HepG2 (cell line): Measurements from ENCODE around the gene ZMIZ1.

ENCODE experiments used
- CTCF ChIP-seq: sonication (generic); formaldehyde crosslinking; IDR thresholded peaks from 2 replicates; pipeline ENCODE4 v1.5.0; 2020; ENCODE audit warnings: mild to moderate bottlenecking, missing genetic modification reagents, moderate library complexity
- ZNF614 ChIP-seq: IDR thresholded peaks from 2 replicates; pipeline ENCODE4 v1.6.1; 2018; ENCODE audit warnings: missing biosample characterization, missing genetic modification reagents, inconsistent platforms, borderline replicate concordance

DNA sequence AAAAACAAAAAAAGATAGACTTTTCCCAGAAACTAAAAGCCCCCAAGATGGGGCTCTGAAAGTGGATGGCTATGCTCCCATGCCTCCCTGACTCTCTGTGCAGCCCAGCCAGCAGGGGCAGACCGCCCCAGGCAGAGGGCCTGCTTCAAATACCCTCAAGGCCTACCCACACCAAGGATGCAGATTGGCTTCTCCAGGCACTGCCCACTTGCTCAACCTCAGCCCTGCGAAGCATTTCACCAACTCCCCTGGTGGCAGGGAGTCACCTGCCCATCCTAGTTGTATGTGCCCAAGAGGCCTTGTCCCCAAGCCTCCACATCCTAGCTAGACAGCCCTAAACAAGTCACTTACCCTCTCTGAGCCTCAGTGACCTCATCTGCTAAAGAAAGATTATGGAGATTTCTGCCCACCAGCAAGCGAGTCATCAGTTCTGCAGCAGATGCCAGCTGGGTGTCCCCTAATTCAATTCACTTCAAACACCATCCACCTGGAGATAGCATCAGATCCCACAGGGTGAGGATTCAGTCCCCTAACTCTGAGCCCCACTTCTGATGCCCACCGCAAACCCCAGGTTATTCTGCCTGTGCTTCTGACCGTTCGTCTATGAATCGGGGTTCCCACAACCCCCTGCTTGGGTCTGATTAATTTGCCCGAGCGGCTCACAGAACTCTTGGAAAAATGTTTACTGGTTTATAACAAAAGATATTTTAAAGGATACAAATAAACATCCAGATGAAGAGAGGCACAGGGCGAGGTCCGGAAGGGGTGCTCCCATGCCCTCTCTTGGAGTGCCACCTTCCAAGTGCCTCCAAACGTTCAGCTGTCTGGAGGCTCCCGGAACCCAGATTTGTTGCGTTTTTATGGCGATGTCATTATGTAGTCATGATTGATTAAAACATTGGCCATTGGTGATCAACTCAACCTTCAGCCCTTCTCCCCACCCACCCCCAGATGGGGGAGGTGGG, 18.6 kb upstream of the ZMIZ1 start:
- TF ChIP-seq ZNF614 (CRISPR knock-in tag): no peak
- no peak for TF ChIP-seq CTCF (CRISPR knock-in tag)
